A204.1 (cell line): ENCODE data around the gene PUS7.
"Not testable (repeated sequence)": the region's sequence is repeated elsewhere in the genome, so short reads cannot be mapped to it uniquely, and the experiment has no call there.

ENCODE experiments used
- FAIRE-seq: peaks from 2 replicates; lab custom pipeline; 2012; peaks lifted over from hg19 to GRCh38; lab: Jason Lieb, UNC

Gene PUS7, protein sequence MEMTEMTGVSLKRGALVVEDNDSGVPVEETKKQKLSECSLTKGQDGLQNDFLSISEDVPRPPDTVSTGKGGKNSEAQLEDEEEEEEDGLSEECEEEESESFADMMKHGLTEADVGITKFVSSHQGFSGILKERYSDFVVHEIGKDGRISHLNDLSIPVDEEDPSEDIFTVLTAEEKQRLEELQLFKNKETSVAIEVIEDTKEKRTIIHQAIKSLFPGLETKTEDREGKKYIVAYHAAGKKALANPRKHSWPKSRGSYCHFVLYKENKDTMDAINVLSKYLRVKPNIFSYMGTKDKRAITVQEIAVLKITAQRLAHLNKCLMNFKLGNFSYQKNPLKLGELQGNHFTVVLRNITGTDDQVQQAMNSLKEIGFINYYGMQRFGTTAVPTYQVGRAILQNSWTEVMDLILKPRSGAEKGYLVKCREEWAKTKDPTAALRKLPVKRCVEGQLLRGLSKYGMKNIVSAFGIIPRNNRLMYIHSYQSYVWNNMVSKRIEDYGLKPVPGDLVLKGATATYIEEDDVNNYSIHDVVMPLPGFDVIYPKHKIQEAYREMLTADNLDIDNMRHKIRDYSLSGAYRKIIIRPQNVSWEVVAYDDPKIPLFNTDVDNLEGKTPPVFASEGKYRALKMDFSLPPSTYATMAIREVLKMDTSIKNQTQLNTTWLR

DNA sequence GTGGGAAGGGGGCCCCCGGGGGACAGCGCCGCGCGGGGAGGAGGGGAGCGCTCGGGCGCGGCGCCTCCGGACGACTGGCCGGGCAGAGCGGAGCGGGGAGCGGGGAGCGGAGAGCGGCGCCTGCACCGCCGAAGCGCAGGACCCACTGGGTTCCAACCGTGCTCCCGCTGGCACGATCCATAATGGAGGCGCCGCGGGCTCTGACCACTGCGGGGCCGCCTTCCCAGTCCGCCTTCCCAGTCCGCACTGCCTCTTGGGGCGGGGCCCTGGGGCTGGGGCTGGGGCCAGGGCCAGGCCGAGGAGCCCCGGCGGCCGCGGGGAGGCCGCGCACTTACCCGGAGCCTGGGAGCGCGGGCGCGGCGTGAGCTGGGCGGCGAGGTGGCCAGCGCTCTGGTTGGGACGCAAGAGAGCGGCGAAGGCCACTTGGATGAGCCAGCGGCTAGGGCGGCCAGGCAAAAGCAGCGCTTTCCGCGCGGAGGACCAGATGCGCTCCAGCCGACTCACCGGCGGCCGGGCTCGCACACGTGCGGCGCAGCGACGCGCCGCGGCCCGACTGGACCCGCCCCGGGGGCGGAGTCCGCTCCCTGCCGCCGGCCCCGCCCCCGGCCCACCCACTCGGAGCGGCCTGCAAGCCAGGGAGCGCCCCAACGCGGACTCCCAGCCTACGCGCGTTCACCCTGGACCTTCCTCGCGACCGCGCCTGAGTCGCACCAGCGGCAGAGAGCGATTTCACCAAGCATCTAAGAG is at the start of gene PUS7:
TSS of gene PUS7 (minus strand) at position 555 of the 747 bp plus-strand sequence. CDS start 13,759 bp downstream, outside the sequence.
- FAIRE-seq, result no peak

DNA sequence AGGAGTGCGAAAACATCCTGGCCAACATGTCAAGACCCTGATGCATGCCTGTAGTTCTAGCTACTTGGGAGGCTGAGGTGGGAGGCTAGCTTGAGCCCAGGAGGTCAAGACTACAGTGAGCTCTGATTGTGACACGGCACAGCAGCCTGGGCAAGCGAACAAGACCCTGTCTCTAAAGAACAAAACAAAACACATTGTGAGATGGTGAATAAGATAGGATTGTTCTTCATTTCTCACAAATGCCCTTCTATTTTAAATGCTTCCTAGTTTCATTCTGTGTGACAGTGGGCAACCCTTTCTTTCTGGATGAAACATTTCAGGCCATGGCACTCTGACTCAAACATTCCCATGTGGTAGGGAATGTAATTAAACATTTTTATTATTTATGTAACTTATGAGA is 45.8 kb upstream of the PUS7 start:
- FAIRE-seq, result no peak

DNA sequence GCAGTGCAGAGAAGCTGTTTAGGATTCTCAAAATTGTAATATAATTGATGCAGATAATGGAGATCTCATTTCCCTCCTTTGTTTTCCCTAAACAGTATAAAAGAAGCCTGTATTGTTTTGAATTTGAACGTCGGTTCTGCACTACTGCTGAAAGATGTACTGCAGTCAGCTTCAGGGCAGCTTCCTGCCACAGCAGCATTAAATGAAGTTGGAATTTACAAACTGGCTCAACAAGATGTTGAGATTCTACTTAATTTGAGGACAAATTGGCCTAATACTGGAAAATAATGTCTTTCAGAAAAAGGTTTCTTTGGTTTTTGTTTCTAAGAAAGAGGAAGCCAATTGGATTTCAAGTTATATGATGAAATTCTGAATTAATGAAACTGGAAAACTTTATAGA is 45.0 kb upstream of the PUS7 start:
- no peak for FAIRE-seq

DNA sequence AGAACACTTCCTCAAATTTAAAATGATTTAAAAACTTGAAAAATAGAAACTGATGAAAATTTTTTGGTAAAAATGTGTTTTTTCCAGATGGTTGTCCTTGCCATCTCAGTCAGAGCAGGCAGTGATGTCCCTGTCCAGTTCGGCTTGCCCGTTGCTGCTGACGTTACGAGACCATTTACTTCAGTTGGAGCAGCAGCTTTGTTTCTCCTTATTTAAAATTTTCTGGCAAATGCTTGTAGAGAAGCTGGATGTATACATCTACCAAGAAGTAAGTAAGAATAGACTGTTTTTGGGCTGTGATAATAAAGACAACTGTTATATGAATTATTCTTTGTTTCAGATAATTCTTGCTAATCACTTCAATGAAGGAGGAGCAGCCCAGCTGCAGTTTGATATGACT is 43.1 kb upstream of the PUS7 start:
- no peak for FAIRE-seq

DNA sequence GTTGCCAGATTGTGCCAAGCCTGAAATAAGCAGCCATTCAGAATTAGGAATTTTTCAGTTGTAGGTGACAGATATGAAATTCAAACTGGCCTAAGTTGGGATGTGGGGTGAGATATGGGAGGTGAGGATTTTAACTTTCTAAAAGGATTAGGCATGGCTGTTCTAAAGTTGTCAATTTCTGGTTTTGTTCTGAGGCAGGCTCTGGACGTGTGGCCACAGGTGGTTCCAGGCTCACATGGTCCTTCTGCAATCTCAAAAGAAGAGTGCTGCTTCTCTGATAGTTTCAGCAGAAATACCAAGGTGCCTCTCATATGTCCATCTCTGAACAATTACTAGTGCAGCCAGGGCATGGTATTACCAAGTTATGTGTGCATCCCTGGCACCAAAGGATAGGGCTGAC is 37.9 kb upstream of the PUS7 start:
- no peak for FAIRE-seq

DNA sequence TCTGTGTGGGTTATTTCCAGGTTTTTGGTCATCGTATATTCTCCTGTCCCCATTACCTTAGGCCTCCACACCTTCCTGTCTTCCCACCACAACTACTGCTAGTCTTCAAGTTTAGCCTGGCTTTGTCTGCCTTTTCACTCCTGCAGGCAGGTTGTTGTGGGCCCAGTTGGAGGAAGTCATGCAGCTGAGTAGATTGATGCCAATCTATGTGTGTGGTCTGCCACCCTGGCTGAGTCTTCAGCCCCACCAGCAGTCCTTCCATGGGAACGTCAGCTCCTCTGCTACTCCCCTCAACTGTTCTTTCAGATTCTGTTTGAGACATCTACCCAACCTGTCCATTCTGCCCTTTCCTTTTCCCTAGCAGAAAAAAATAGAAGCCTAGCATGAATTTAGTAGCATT is 16.3 kb upstream of the PUS7 start:
- FAIRE-seq, result no peak

DNA sequence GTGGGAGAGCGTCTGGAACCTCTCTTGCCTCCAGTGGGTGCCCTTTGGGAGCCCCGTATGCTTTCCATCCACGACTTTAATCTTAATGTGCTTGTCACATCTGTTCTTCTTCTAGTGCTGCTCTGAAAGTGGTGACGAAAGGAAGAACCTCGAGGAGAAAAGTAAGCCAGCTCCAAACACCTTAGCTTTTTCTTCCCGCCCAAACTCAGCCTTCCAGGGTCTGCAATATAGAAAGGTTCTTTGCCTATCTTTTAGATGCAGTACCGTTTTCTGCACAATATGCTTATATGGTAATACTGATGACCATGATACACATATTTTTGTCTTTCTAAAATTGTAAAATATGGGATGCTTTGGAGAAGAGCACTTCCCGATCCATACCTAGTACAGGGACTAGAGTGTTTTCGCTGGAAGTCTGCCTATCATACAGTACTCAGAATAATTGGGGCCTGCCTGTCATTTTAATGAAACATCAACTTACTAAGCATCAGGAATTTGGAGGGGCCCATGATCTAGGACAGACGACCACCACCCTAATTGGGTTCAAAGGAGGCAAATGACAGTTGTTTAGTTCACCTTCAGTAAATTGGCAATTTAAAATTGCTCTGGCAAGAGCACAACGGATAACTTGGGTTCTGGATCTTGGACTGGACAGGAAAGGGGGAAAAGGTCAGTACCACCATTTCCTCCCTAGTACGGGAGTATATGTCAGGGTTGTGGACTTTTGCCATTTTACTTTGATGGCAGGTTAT is 10.8 kb upstream of the PUS7 start:
- FAIRE-seq, result no peak

DNA sequence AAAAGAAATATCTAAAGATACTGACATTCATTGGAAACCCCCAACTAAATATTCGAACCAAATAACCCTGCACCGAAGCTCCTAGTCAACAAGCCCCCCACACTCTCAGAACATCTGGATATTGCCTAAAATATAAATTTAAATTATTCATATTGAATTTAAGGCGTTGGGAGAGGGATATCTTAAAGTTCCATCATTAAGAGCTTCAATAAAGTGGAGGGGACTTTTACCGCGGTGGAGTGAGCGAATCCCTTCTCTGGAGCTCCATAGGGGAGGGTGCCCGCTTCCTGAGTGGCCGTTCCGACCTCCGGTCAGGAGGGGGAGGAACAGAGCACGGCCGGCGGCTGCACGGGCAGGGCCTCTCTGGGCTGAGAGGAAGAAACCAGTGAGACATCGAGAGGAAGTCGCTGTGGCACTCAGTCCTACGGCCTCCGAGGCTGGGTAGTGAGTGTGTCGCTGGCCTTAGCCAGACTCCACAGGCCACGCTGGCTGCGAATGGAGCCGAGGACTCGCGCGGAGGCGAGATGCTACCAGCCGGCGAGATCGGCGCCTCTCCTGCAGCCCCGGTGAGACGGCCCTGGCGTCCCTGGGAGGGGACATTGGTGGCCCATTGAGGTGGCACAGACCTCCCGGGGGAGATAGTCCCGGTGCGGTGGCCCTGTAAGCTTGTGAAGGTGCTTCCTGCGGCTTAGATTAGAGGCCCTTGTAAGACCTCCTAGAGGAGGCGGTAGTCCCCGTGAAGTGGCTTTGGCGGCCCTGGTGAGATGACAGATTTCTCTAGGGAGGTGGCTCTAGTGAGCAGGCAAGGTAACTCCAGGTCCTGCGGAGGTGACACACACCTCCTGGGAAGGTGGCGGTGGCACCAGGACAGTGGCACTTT is 10.0 kb upstream of the PUS7 start, which contains the start of gene RINT1:
TSS of gene RINT1 (plus strand) at position 410 of the 880 bp plus-strand sequence. CDS start at position 525, 115 bp downstream.
- FAIRE-seq, result peak; percentile 94

DNA sequence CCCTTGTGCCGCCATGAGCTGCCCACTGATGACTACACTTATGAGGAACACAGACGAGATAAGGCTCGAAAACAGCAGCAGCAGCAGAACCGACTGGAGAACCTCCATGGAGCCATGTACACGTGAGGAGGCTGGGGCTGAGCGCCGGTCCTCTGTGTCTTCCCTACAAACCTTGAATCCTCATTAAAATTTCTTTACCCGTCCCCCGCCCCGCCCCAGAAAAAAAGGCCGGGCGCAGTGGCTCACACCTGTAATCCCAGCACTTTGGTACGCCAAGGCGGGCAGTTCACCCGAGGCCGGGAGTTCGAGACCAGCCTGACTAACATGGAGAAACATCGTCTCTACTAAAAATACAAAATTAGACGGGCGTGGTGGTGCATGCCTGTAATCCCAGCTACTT is 8.5 kb upstream of the PUS7 start:
- no peak for FAIRE-seq

DNA sequence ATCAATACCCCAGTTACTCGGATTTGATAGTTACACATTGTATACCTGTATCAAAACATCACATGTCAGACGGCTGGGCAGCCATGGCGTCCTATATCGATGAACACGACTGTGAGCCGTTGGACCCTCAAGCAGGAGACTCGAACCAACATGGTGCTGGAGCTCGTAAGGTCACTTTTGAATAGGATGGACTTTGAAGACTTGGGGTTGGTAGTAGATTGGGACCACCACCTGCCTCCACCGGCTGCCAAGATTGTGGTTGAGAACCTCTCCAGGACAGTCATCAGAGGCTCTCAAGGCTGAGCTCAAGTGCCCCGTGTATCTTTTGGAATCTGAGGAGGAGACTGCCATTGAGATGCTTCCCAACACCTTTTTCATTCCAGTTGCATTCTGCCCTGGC is 8.1 kb upstream of the PUS7 start:
- no peak for FAIRE-seq

DNA sequence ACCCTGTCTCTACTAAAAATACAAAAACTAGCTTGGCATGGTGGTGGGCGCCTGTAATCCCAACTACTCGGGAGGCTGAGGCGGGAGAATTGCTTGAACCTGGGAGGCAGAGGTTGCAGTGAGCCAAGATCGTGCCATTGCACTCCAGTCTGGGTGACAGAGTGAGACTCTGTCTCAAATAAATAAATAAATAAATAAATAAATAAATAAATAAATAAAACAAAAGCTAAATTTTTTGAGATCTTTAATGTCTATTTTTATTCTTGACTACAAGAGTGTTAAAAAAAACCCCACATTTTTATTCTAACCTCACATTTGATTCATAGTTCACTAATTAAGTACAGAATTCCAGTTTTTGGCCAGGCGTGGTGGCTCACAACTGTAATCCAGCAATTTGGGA is 5.7 kb upstream of the PUS7 start:
- not testable (repeated sequence) for FAIRE-seq

DNA sequence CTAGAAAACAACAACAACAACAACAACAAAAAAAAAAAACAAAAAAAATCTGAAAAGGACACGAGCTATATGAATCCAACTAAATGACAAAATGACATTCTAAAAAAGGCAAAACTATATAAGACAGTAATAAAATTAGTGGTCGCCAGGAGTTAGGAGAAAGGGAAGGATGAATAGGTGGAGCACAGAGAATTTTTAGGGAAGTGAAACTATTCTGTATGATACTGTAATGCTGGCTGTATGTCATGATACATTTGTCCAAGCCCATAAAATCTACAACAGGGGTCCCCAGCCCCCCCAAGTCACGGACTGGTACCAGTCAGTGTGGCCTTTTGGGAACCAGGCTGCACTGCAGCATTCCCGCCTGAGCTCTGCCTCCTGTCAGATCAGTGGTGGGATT is 2.8 kb upstream of the PUS7 start:
- no peak for FAIRE-seq

DNA sequence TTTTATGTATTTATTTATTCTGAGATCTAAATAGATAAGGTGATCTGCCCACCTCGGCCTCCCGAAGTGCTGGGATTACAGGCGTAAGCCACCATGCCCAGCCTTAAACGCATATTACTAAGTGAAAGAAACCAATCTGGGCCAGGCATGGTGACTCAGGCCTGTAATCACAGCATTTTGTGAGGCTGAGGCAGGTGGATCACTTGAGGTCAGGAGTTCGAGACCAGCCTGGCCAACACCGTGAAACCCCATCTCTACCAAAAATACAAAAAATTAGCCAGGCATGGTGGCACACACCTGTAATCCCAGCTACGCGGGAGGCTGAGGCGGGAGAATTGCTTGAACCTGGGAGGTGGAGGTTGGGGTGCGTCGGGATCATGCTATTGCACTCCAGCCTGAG is 2.4 kb upstream of the PUS7 start:
- not testable (repeated sequence) for FAIRE-seq

DNA sequence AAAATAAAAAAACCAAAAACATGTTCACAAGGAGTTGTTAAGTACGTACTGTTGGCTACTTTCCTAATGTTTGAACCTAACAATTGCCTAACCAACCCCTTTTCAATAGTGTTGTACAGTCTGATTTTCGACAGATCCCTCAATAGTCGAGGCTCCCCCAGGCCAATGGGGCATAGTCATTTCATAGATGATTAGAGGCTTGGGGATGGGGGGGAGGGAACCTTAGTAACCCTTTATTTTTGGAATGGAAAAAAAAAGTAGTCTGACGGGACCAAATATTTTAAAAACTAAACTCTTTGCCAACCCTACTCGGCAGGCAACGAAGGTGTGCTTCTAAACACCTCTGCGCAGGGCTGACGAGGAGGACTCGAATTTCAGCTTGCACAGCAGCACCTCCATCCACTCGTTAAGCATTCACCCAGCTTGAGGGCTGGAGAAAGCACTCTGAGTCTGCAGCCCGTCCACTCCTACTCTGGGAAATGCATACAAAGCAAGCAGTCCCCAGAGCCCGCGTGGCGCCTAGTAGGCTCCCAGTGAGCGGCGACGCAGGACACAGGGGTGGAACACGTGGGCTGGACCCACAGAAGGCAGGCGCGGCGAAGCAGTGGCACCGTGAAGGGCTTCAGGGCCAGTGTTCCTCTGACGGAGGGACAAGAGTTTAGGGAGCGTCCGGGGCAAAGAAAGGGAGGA is 899 bp downstream of the PUS7 start:
- no peak for FAIRE-seq

DNA sequence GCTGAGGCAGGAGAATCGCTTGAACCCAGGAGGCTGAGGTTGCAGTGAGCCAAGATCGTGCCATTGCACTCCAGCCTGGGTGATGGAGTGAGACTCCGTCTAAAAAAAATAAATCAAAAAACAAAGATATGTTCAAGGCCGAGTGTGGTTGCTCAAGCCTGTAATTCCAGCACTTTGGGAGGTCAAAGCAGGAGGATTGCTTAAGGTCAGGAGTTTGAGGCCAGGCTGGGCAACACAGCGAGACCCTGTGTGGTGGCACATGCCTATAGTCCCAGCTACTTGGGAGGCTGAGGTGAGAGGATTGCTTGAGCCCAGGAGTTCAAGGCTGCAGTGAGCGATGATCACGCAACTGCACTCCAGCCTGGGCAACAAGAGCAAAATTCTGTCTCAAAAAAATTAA is 1.5 kb downstream of the PUS7 start:
- not testable (repeated sequence) for FAIRE-seq

DNA sequence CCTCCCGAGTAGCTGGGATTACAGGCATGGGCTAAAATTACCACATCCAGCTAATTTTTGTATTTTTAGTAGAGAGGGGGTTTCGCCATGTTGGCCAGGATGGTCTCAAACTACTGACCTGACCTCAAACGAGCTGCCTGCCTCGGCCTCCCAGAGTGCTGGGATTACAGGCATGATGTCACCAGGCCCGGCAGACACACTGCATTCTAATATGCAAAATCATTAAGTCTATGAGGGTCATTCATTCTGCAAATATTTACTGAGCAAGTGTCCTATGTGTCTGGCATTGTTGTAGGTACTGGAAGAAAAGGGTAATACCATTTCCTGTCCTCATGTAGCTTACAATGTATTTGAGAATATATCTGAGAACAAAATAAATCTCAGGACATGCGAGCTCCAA is 2.7 kb downstream of the PUS7 start:
- FAIRE-seq, result no peak

DNA sequence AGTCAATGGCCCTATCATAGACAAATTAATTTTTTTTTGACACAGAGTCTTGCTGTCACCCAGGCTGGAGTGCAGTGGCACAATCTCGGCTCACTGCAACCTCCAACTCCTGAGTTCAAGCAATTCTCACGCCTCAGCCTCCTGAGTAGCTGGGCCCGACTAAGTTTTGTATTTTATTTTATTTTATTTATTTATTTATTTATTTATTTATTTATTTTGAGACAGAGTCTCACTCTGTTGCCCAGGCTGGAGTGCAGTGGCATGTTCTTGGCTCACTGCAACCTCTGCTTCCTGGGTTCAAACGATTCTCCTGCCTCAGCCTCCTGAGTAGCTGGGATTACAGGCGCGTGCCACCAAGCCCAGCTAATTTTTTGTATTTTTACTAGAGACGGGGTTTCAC is 6.5 kb downstream of the PUS7 start:
- not testable (repeated sequence) for FAIRE-seq

DNA sequence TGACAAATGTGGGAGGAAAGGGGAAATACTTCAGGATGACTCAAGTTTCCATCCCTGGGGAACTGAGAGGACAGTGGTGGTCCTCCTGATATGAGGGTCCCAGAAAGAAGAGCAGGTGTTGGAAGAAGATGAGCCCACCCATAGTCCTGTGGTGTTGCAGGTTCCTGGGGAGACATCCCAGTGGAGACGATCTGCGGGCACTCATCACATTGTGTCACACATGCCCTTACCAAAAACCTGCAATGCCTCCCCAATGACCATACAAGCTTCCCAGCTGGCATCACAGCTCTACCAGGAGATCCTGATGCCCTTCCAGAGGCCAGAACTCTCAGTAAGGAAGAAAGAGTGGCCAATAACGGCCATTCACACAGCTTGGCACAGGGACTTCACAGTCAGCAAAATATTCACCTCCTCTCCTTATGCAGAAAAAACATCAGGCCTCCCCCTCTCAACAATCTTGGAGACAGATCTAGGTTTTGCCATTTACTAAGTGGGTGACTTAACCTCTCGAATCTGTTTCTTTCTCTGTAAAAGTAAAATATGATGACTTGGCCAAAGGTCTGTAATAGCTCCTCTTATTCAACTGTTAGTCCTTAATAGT is 9.0 kb downstream of the PUS7 start:
- FAIRE-seq, result no peak

DNA sequence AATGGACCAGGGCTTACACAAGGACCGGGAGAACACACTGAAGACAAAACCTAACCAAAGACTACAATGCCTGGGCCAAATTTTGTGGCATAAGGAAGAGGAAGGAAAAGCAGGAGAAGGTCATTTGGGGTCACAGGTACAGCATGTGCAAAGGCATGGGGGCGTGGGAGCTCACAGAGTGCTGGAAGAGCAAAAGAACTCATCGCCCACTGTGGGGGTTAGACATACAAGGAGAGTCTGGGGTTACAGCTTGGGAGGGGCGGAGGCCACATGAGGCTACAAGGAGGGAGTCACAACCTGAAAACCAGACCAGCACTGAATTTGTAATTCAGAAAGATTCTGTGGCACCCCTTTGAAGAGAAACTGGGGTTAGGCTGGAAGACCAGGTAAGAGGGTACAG is 9.7 kb downstream of the PUS7 start:
- FAIRE-seq, result no peak

DNA sequence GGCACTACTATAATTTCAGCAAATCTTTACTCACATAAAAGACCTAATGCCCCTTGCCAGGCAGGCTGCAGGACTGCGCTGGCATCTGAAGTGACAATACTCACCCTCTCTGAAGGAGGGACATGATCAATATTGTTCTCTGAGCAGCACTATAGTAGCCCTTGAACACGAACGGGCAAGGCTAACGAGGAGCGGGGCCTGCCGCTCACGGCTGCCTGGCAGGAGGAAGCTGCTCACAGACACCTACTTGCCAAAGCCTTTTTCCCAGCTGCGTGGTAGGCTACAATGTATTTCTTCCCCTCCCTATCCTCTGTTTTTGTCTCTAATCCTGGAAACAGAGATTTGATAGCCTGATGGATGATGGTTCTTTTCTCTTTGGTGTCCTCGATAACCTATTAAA is 19.9 kb downstream of the PUS7 start:
- FAIRE-seq, result no peak
